ENCODE data around the gene MARK2. TPM values are rescaled to one million over a fixed set of nuclear protein-coding genes. Genes with fewer than 3 reads are reported as not detected.

Gene MARK2
- polyA plus RNA-seq, 1 of the 3 experiments (the other 2 are of a cell fraction): 18.8 TPM

DNA sequence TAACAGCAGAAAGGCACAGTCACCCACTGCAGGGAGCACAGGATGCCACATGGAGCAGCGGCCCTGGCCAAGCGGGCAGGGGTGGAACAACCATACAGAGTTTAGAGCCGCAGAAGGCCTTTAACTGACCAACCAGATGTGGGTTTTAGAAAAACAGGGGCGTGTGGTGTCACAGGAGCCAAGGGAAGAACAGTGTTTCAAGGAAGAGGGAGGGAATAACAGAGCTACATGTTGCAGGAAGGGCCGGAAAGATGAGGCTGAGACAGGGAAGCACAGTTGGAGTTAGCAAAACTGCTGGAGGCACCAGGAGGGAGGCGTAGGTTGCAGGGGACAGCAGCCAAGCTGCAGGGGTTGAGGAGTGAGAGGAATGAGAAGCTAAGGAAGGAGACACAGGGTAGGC is 92.1 kb downstream of the MARK2 start:
- Histone ChIP-seq H3K27ac (ENCODE audit: low read depth in 2 of 2, low read length in 1 of 2) (no peak overlapping the region), H3K4me2 (no peak overlapping the region), H4K20me1 (ENCODE audit: insufficient read depth) (no peaks in the 10 kb centered on the region), H3K79me2 (ENCODE audit: insufficient read depth) (no peaks in the 10 kb centered on the region), H3F3A (replicated peaks; ENCODE audit: insufficient read depth) (no peaks in the 10 kb centered on the region), H3K4me3 (ENCODE audit: low read depth in 2 of 2, low read length in 1 of 2) (no peak overlapping the region), H3K9ac (no peak overlapping the region), H3K4me1 (ENCODE audit: control insufficient read depth in 1 of 2, insufficient read depth in 2 of 2, low read depth in 1 of 2, low read length in 1 of 2) (no peaks in the 10 kb centered on the region), H3K27me3 (ENCODE audit: insufficient read depth) (no peaks in the 10 kb centered on the region), H3K36me3 (replicated peaks in 1 of 2; ENCODE audit: control insufficient read depth in 1 of 2, insufficient read depth in 2 of 2, low read length in 1 of 2) (no peaks in the 10 kb centered on the region), H3K9me3 (no peaks in the 10 kb centered on the region), H2AFZ (ENCODE audit: low read depth) (no peak overlapping the region), H3K9me2 (no peaks in the 10 kb centered on the region)
- no peak for TF ChIP-seq CHD2 (IDR thresholded peaks at IDR 0.05; ENCODE audit: low read length, partially characterized antibody)
- TF ChIP-seq, protein P1, sequence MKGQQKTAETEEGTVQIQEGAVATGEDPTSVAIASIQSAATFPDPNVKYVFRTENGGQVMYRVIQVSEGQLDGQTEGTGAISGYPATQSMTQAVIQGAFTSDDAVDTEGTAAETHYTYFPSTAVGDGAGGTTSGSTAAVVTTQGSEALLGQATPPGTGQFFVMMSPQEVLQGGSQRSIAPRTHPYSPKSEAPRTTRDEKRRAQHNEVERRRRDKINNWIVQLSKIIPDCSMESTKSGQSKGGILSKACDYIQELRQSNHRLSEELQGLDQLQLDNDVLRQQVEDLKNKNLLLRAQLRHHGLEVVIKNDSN (IDR thresholded peaks at IDR 0.05; ENCODE audit: borderline replicate concordance, low read depth): no peak
- TF ChIP-seq, protein P2, sequence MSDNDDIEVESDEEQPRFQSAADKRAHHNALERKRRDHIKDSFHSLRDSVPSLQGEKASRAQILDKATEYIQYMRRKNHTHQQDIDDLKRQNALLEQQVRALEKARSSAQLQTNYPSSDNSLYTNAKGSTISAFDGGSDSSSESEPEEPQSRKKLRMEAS (IDR thresholded peaks at IDR 0.05; ENCODE audit: low read depth): no peak
- no peak for TF ChIP-seq MXI1 (IDR thresholded peaks at IDR 0.05; ENCODE audit: low read depth, low read length)
- TF ChIP-seq RFX5 (IDR thresholded peaks at IDR 0.05; ENCODE audit: low read length): no peak
- no peak for TF ChIP-seq SMC3 (IDR thresholded peaks at IDR 0.05; ENCODE audit: low read depth, low read length)
- TF ChIP-seq, protein P3, sequence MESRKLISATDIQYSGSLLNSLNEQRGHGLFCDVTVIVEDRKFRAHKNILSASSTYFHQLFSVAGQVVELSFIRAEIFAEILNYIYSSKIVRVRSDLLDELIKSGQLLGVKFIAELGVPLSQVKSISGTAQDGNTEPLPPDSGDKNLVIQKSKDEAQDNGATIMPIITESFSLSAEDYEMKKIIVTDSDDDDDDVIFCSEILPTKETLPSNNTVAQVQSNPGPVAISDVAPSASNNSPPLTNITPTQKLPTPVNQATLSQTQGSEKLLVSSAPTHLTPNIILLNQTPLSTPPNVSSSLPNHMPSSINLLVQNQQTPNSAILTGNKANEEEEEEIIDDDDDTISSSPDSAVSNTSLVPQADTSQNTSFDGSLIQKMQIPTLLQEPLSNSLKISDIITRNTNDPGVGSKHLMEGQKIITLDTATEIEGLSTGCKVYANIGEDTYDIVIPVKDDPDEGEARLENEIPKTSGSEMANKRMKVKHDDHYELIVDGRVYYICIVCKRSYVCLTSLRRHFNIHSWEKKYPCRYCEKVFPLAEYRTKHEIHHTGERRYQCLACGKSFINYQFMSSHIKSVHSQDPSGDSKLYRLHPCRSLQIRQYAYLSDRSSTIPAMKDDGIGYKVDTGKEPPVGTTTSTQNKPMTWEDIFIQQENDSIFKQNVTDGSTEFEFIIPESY (IDR thresholded peaks at IDR 0.05; ENCODE audit: borderline replicate concordance, low read depth): no peak
- TF ChIP-seq FOXJ3 (CRISPR knock-in tag; IDR thresholded peaks at IDR 0.05): no peak
- ChIA-PET CTCF (interaction anchor here (0.6 to 1.3 kb wide), 3 partner anchors 11 to 1655 kb away, joined by 3 read pairs; no protein-coding TSS in a partner anchor), POLR2A (interaction anchor here (1.3 kb wide), 1 partner anchor 13 kb away, joined by 5 read pairs; the partner anchor contains the start of gene RCOR2)
- DNase-seq: no peak
- WGBS (ENCODE audit: low lambda C conversion rate): 78% methylated on average over 6 of the region's 6 CpGs

DNA sequence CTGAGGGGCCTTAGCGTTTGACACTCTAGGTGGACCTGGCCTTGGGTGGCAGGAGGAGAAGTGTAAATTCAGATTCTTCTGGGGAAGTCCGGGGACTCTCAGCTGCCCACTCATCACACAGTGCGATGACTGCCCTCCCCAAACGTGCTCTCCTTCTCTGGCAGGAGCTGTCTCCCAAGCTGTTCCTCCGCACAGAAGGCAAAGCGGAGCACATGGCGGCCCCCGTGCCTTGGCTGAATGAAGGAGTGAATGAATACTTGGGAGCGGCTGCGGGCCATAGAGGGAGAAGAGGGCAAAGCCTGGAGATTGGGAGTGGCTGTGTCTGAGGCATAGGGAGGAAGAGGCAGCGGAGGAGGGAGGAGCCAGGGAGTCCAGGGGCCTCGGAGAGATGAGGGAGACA is 93.0 kb downstream of the MARK2 start:
- no peaks in the 10 kb centered on the region for H3K9me3 ChIP-seq
- no peaks in the 10 kb centered on the region for H3K4me1 ChIP-seq (ENCODE audit: control insufficient read depth in 1 of 2, insufficient read depth in 2 of 2, low read depth in 1 of 2, low read length in 1 of 2)
- no peak overlapping the region for H3K4me3 ChIP-seq (ENCODE audit: low read depth in 2 of 2, low read length in 1 of 2)
- H2AFZ ChIP-seq (ENCODE audit: low read depth): no peak overlapping the region
- TF ChIP-seq, protein P4, sequence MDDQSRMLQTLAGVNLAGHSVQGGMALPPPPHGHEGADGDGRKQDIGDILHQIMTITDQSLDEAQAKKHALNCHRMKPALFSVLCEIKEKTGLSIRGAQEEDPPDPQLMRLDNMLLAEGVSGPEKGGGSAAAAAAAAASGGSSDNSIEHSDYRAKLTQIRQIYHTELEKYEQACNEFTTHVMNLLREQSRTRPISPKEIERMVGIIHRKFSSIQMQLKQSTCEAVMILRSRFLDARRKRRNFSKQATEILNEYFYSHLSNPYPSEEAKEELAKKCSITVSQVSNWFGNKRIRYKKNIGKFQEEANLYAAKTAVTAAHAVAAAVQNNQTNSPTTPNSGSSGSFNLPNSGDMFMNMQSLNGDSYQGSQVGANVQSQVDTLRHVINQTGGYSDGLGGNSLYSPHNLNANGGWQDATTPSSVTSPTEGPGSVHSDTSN (IDR thresholded peaks at IDR 0.05): no peak
- TF ChIP-seq GABPA (IDR thresholded peaks at IDR 0.05; ENCODE audit: low read depth): no peak
- no peak for TF ChIP-seq MXI1 (IDR thresholded peaks at IDR 0.05; ENCODE audit: low read depth, low read length)
- no peak for TF ChIP-seq FOSL2 (IDR thresholded peaks at IDR 0.05; ENCODE audit: borderline replicate concordance, low read depth)
- TF ChIP-seq NRF1 (IDR thresholded peaks at IDR 0.05; ENCODE audit: low read depth, low read length): no peak
- TF ChIP-seq EZH2phosphoT487 (IDR thresholded peaks at IDR 0.05; ENCODE audit: borderline replicate concordance, low read depth): no peak
- TF ChIP-seq, protein P5, sequence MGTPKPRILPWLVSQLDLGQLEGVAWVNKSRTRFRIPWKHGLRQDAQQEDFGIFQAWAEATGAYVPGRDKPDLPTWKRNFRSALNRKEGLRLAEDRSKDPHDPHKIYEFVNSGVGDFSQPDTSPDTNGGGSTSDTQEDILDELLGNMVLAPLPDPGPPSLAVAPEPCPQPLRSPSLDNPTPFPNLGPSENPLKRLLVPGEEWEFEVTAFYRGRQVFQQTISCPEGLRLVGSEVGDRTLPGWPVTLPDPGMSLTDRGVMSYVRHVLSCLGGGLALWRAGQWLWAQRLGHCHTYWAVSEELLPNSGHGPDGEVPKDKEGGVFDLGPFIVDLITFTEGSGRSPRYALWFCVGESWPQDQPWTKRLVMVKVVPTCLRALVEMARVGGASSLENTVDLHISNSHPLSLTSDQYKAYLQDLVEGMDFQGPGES (IDR thresholded peaks at IDR 0.05; ENCODE audit: low read depth, low read length): no peak
- no peak for TF ChIP-seq TCF12 (IDR thresholded peaks at IDR 0.05)
- TF ChIP-seq FOXJ3 (CRISPR knock-in tag; IDR thresholded peaks at IDR 0.05): no peak
- TF ChIP-seq RFX5 (IDR thresholded peaks at IDR 0.05; ENCODE audit: low read length): no peak
- TF ChIP-seq ELF1 (IDR thresholded peaks at IDR 0.05): no peak
- no peak for TF ChIP-seq RAD21 (IDR thresholded peaks at IDR 0.05; ENCODE audit: low read length)
- no peak overlapping the region for H3K9ac ChIP-seq
- CTCF ChIA-PET: interaction anchor here (0.6 to 1.3 kb wide), 2 partner anchors 16 to 1654 kb away, joined by 3 read pairs; no protein-coding TSS in a partner anchor
- no peaks in the 10 kb centered on the region for H4K20me1 ChIP-seq (ENCODE audit: insufficient read depth)
- H3K36me3 ChIP-seq (replicated peaks in 1 of 2; ENCODE audit: control insufficient read depth in 1 of 2, insufficient read depth in 2 of 2, low read length in 1 of 2): no peaks in the 10 kb centered on the region
- H3K27ac ChIP-seq (ENCODE audit: low read depth in 2 of 2, low read length in 1 of 2): no peak overlapping the region
- H3K4me2 ChIP-seq: no peak overlapping the region
- DNase-seq: no peak
- H3K27me3 ChIP-seq (ENCODE audit: insufficient read depth): no peaks in the 10 kb centered on the region
- WGBS (ENCODE audit: low lambda C conversion rate): 81% methylated on average over 11 of the region's 12 CpGs
- H3K79me2 ChIP-seq (ENCODE audit: insufficient read depth): no peaks in the 10 kb centered on the region
- POLR2A ChIA-PET: interaction anchor here (1.3 kb wide), 1 partner anchor 14 kb away, joined by 5 read pairs; the partner anchor contains the start of gene RCOR2
- no peaks in the 10 kb centered on the region for H3K9me2 ChIP-seq
- no peaks in the 10 kb centered on the region for H3F3A ChIP-seq (replicated peaks; ENCODE audit: insufficient read depth)

Data from SK-N-SH (cell line).